Naive thymus-derived CD8-positive, alpha-beta T cell (primary cell): ENCODE data around the gene POU2AF1. TPM values are rescaled to one million over a fixed set of nuclear protein-coding genes. Genes with fewer than 3 reads are reported as not detected.

Experiments used
- ATAC-seq, 2 donors: fragments of 150-1000 bp; cut with Tn5 transposase in 1 of 2; sonication (Bioruptor Pico), chemical (Tn5 transposase) in 1 of 2; 1 replicate in 1 of 2; 2 replicates in 1 of 2; pipeline ENCODE4 v1.10.0; 2021; ENCODE audit warnings: mild to moderate bottlenecking in 2 of 2, moderate library complexity in 2 of 2
- POLR2A ChIA-PET: fragments of 350-600 bp; sonication (Branson Sonifier 250); formaldehyde crosslinking; loops from one replicate; lab custom pipeline; 2021; ENCODE audit warnings: antibody characterized with exemption; lab: Charles Lee
- DNase-seq, 10 donors: peaks; one replicate each; pipeline versions ENCODE4 v3.0.0 to v3.0.0-alpha.2; 2020 to 2022
- H3K27ac Mint-ChIP-seq, 10 donors: one replicate each; pipeline ENCODE4 v1.8.0; 2020 to 2022; ENCODE audit warnings: mild to moderate bottlenecking in 10 of 10, mixed read lengths in 10 of 10, moderate library complexity in 4 of 10, inconsistent platforms in 1 of 10
- H3K27me3 Mint-ChIP-seq, 5 donors: one replicate each; pipeline ENCODE4 v1.8.0; 2021 to 2022; ENCODE audit warnings: mixed read lengths in 5 of 5
- H3K36me3 Mint-ChIP-seq, 3 donors: one replicate each; pipeline ENCODE4 v1.8.0; 2020 to 2022; ENCODE audit warnings: mixed read lengths in 3 of 3, mild to moderate bottlenecking in 2 of 3, inconsistent platforms in 1 of 3
- H3K4me1 Mint-ChIP-seq, 4 donors: one replicate each; pipeline ENCODE4 v1.8.0; 2021 to 2022; ENCODE audit warnings: mixed read lengths in 4 of 4
- H3K4me3 Mint-ChIP-seq, 10 donors: one replicate each; pipeline ENCODE4 v1.8.0; 2020 to 2022; ENCODE audit warnings: mild to moderate bottlenecking in 10 of 10, mixed read lengths in 10 of 10, moderate library complexity in 6 of 10, inconsistent platforms in 1 of 10
- H3K9me3 Mint-ChIP-seq, 9 donors: one replicate each; pipeline ENCODE4 v1.8.0; 2020 to 2022; ENCODE audit warnings: mixed read lengths in 9 of 9, mild to moderate bottlenecking in 3 of 9, inconsistent platforms in 1 of 9, moderate library complexity in 1 of 9
- polyA plus RNA-seq, 3 donors: library from polyadenylated mRNA; unstranded; fragments of 300-500 nt; fragmentation: Illumina TruSeq; gene quantifications; one replicate each; pipeline ENCODE4 v1.2.3, GENCODE V29; 2021
- total RNA-seq, 8 experiments: library from RNA in 2 of 8; stranded (reverse) in 2 of 8; gene quantifications; one replicate each; pipeline ENCODE4 v1.2.3 and lab custom pipeline; 2021 to 2026

Gene POU2AF1
- total and polyA plus RNA-seq, 5 experiments from 2014 or later = 0.12 to 7.2 (median 0.41) TPM

- Mint-ChIP-seq H3K4me3 (peak overlapping the region in 9 of 10 donors; percentile 22 to 84 (median 64)), H3K9me3 (no peaks in the 10 kb centered on the region), H3K27me3 (no peaks in the 10 kb centered on the region), H3K27ac (peak overlapping the region in 9 of 10 donors; percentile 53 to 90 (median 81)), H3K4me1 (peaks cover 16 to 78% (median 43%) of the 10 kb centered on the region in 4 donors), H3K36me3 (no peaks in the 10 kb centered on the region)
- peak in 3 of 10 donors; percentile 6 to 27 (median 17) for DNase-seq
- POLR2A ChIA-PET = interaction anchor here (2.3 kb wide), 1 partner anchor 38 kb away, joined by 14 read pairs; the partner anchor contains the start of gene POU2AF1
- ATAC-seq = peak; percentile 55 to 79
Measured at GRCh38 chr11:111417011-111417765, 38.1 kb upstream of the POU2AF1 start.

DNA sequence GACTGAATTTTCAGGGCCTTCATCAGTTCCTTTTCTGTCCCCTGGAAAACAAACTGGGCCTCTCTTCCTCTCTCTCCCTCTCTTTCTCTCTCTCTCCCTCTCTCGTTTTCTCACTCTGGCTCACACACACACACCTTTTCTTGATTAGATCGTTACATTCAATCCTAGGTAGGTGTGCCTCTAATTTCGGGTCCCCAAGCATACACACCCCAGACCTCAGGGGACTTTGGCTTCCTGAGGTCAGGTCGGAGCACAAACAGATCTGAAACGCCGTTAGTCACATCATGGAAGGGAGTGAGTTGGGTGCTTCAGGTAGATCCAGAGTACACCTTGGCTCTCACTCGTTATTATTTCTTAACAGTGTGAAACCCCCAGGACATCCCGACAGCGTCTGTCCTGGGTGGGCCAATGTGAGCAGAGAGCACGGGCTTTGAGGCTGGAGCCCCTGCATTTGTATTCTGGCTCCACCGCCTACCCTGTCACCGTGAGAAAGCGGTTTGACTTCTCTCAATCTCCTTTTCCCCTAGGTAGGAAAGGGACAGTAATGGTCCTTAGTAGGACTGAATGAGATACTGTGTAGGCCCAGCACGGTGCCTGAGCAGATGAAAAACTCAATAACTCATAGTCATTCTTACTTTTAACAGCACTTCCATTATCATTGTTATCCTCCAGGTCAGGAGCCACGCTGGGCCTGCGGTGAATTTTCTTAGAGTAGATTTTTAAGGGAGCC is 37.3 kb upstream of the POU2AF1 start:
- POLR2A ChIA-PET = interaction anchor here (2.3 kb wide), 1 partner anchor 38 kb away, joined by 14 read pairs; the partner anchor contains the start of gene POU2AF1
- Mint-ChIP-seq H3K27ac (peak overlapping the region in 6 of 10 donors; percentile 53 to 90 (median 85)), H3K27me3 (no peaks in the 10 kb centered on the region), H3K9me3 (no peaks in the 10 kb centered on the region), H3K4me1 (peaks cover 16 to 76% (median 43%) of the 10 kb centered on the region in 4 donors), H3K4me3 (peak overlapping the region in 3 of 10 donors; percentile 40 to 74 (median 49)), H3K36me3 (no peaks in the 10 kb centered on the region)
- DNase-seq = no peak
- no peak for ATAC-seq

DNA sequence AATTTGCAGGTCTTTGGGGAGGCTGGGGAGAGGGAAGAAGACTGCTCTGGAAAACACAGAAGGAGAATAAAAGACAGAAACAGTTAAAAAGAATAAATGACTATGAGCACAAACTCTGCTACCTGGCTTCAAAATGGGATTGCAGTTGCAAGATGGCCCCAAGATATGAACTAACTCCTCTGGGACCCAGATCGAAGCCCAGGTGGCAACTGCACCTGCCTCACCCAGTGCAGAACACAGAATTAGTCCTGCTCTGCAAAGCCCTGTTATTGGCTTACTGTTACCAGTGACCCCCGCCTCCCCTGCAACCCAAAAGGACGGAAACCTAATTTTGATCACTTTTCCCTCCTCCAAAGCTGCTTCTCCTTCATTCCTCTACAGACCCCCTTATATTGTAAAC is 35.9 kb upstream of the POU2AF1 start:
- POLR2A ChIA-PET = interaction anchor here (0.6 to 1.6 kb wide), 2 partner anchors 36 to 439 kb away, joined by 4 to 7 read pairs; partner anchors contain the start of gene POU2AF1
- DNase-seq (no peak), ATAC-seq (no peak)
- Mint-ChIP-seq H3K9me3 (no peaks in the 10 kb centered on the region), H3K4me1 (peaks cover 18 to 70% (median 43%) of the 10 kb centered on the region in 4 donors), H3K4me3 (peak overlapping the region in 3 of 10 donors; percentile 51 to 74 (median 53)), H3K36me3 (no peaks in the 10 kb centered on the region), H3K27ac (peak overlapping the region in 4 of 10 donors; percentile 23 to 73 (median 50)), H3K27me3 (no peaks in the 10 kb centered on the region)

DNA sequence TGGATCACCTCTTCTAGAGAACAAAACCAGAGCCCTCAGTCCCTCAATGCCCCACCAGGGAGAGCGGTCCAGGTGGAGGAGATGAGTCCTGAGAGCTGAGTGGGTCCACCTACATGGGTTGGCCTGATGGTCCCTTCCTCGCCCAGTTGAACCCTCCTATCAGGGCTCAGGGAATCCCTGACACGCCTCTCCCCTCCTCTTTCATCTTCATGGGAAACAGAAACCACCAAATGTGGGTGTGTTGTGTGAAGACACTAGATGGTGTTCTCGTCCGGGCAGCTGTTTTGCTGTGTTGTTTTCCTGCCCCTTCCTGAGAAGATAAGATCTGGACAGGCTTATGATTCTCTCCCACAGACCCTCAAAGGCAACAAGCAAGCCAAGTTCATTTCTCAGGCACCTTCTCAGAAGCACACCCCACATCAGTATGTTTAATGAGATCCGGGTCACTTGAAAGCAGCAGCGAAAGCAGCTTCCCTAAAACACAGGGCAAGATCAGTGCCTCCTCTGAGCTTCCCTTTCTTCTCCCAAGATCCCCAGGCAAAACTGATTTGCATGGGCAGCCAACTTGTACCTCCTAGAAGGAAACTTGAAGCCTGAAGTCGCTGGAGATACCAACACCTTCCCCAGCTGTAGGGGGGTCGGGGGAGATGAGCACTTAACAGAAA is 35.3 kb upstream of the POU2AF1 start:
- POLR2A ChIA-PET = interaction anchor here (0.6 to 1.6 kb wide), 2 partner anchors 35 to 440 kb away, joined by 4 to 7 read pairs; partner anchors contain the start of gene POU2AF1
- no peaks in the 10 kb centered on the region for H3K9me3 Mint-ChIP-seq
- no peaks in the 10 kb centered on the region for H3K27me3 Mint-ChIP-seq
- no peaks in the 10 kb centered on the region for H3K36me3 Mint-ChIP-seq
- peak overlapping the region in 6 of 10 donors; percentile 5 to 74 (median 35) for H3K4me3 Mint-ChIP-seq
- ATAC-seq (no peak), DNase-seq (no peak)
- peak overlapping the region in 7 of 10 donors; percentile 17 to 76 (median 64) for H3K27ac Mint-ChIP-seq
- H3K4me1 Mint-ChIP-seq = peaks cover 18 to 71% (median 43%) of the 10 kb centered on the region in 4 donors

- POLR2A ChIA-PET = interaction anchor here (1.6 kb wide), 1 partner anchor 35 kb away, joined by 7 read pairs; the partner anchor contains the start of gene POU2AF1
- Mint-ChIP-seq H3K27ac (peak overlapping the region in 3 of 10 donors; percentile 47 to 73 (median 64)), H3K9me3 (no peaks in the 10 kb centered on the region), H3K36me3 (no peaks in the 10 kb centered on the region), H3K4me3 (peak overlapping the region in 1 of 10 donors; percentile 12), H3K4me1 (peaks cover 17 to 71% (median 38%) of the 10 kb centered on the region in 4 donors), H3K27me3 (no peaks in the 10 kb centered on the region)
- ATAC-seq (no peak), DNase-seq (no peak)
Measured at GRCh38 chr11:111413849-111414248, 34.8 kb upstream of the POU2AF1 start.

GRCh38 chr11:111412293-111412692 is 33.2 kb upstream of the POU2AF1 start:
- POLR2A ChIA-PET = no interaction called here
- no peaks in the 10 kb centered on the region for H3K27me3 Mint-ChIP-seq
- H3K9me3 Mint-ChIP-seq = peaks cover 0 to 2% (median 0%) of the 10 kb centered on the region in 9 donors
- peaks cover 16 to 58% (median 26%) of the 10 kb centered on the region in 4 donors for H3K4me1 Mint-ChIP-seq
- DNase-seq (no peak), ATAC-seq (no peak)
- H3K4me3 Mint-ChIP-seq = no peak overlapping the region
- no peaks in the 10 kb centered on the region for H3K36me3 Mint-ChIP-seq
- no peak overlapping the region for H3K27ac Mint-ChIP-seq

GRCh38 chr11:111411456-111411855 is 32.4 kb upstream of the POU2AF1 start:
- no peak overlapping the region for H3K4me3 Mint-ChIP-seq
- POLR2A ChIA-PET = no interaction called here
- no peak overlapping the region for H3K27ac Mint-ChIP-seq
- peaks cover 0 to 2% (median 0%) of the 10 kb centered on the region in 9 donors for H3K9me3 Mint-ChIP-seq
- peaks cover 12 to 50% (median 18%) of the 10 kb centered on the region in 4 donors for H3K4me1 Mint-ChIP-seq
- ATAC-seq (no peak), DNase-seq (no peak)
- no peaks in the 10 kb centered on the region for H3K27me3 Mint-ChIP-seq
- no peaks in the 10 kb centered on the region for H3K36me3 Mint-ChIP-seq

- peaks cover 12 to 44% (median 16%) of the 10 kb centered on the region in 4 donors for H3K4me1 Mint-ChIP-seq
- peaks cover 0 to 2% (median 0%) of the 10 kb centered on the region in 9 donors for H3K9me3 Mint-ChIP-seq
- H3K36me3 Mint-ChIP-seq = no peaks in the 10 kb centered on the region
- POLR2A ChIA-PET = interaction anchor here (1.4 kb wide), 1 partner anchor 32 kb away, joined by 3 read pairs; the partner anchor contains the start of gene POU2AF1
- ATAC-seq (no peak), DNase-seq (no peak)
- no peak overlapping the region for H3K27ac Mint-ChIP-seq
- no peak overlapping the region for H3K4me3 Mint-ChIP-seq
- no peaks in the 10 kb centered on the region for H3K27me3 Mint-ChIP-seq
Measured at GRCh38 chr11:111410951-111411350, 31.9 kb upstream of the POU2AF1 start.

- POLR2A ChIA-PET = interaction anchor here (1.4 kb wide), 1 partner anchor 31 kb away, joined by 3 read pairs; the partner anchor contains the start of gene POU2AF1
- no peak for DNase-seq
- H3K27me3 Mint-ChIP-seq = no peaks in the 10 kb centered on the region
- no peak overlapping the region for H3K4me3 Mint-ChIP-seq
- no peak for ATAC-seq
- H3K27ac Mint-ChIP-seq = peak overlapping the region in 1 of 10 donors; percentile 39
- H3K4me1 Mint-ChIP-seq = peaks cover 10 to 34% (median 11%) of the 10 kb centered on the region in 4 donors
- no peaks in the 10 kb centered on the region for H3K36me3 Mint-ChIP-seq
- peaks cover 0 to 2% (median 0%) of the 10 kb centered on the region in 9 donors for H3K9me3 Mint-ChIP-seq
Measured at GRCh38 chr11:111409915-111410314, 30.8 kb upstream of the POU2AF1 start.

- ATAC-seq (no peak), DNase-seq (no peak)
- Mint-ChIP-seq H3K27ac (no peak overlapping the region), H3K9me3 (peaks cover 0 to 9% (median 0%) of the 10 kb centered on the region in 9 donors), H3K36me3 (no peaks in the 10 kb centered on the region), H3K4me1 (peaks cover under 1 to 26% (median 5%) of the 10 kb centered on the region in 4 donors), H3K27me3 (no peaks in the 10 kb centered on the region), H3K4me3 (no peak overlapping the region)
- POLR2A ChIA-PET = interaction anchor here (0.7 kb wide), 1 partner anchor 25 kb away, joined by 3 read pairs; no protein-coding TSS in a partner anchor
Measured at GRCh38 chr11:111408789-111409727, 30.0 kb upstream of the POU2AF1 start.

DNA sequence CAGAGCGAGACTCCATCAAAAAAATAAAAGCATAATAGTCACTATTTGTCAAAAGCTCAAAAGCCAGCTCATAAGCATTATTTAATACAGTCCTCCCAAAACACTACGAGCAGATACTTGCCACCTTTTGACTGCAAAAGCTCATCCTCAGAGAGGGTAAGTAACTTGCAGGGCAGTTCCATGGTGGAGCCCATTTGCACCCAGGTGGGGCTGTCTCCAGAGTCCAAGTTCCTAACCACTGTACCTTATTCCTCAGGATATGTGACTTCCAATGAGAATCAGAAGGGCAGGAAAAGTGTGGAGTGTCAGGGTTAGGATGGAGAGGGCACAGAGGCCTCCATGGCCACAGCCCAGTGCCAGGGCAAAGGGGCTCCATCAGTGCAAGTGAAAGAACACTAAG is 28.6 kb upstream of the POU2AF1 start:
- POLR2A ChIA-PET = no interaction called here
- Mint-ChIP-seq H3K4me1 (peaks cover 0 to 15% (median 3%) of the 10 kb centered on the region in 4 donors), H3K9me3 (peaks cover 0 to 21% (median 2%) of the 10 kb centered on the region in 9 donors), H3K27ac (no peak overlapping the region), H3K27me3 (no peaks in the 10 kb centered on the region), H3K4me3 (no peak overlapping the region), H3K36me3 (peaks cover 0 to 6% (median 0%) of the 10 kb centered on the region in 3 donors)
- DNase-seq (no peak), ATAC-seq (no peak)
